Stimulated activated CD4-positive, alpha-beta T cell treated with anti-CD3 and anti-CD28 coated beads, Interleukin-2, amount 100 ng/mL, for 24 hours (primary cell): ENCODE results near the gene RBM20.
"Not testable (repeated sequence)": the region's sequence is repeated elsewhere in the genome, so short reads cannot be mapped to it uniquely, and the experiment has no call there.

Source experiments
- DNase-seq, 2 donors: peaks; one replicate each; pipeline ENCODE4 v3.0.0-alpha.2; 2020

RBM20 gene

GRCh38 chr10:110643653-110644597 is at the start of gene RBM20:
Gene RBM20, plus strand, starts transcription at chr10:110644336. Its CDS starts 119 bp downstream, at chr10:110644455.
- peak; percentile 24 to 38 for DNase-seq

GRCh38 chr10:110597476-110597875 is 46.7 kb upstream of the RBM20 start:
- no peak for DNase-seq

- no peak for DNase-seq
These were observed 43.5 kb upstream of the RBM20 start for GRCh38 chr10:110600487-110601101.

- no peak for DNase-seq
These were observed 42.6 kb upstream of the RBM20 start for GRCh38 chr10:110601581-110601980.

GRCh38 chr10:110608087-110608486 is 36.0 kb upstream of the RBM20 start:
- no peak for DNase-seq

- no peak for DNase-seq
These were observed 34.5 kb upstream of the RBM20 start for GRCh38 chr10:110609605-110610004.

GRCh38 chr10:110610308-110610774 is 33.8 kb upstream of the RBM20 start:
- DNase-seq, result peak; percentile 40 to 62

GRCh38 chr10:110610781-110611180 is 33.4 kb upstream of the RBM20 start:
- not testable (repeated sequence) for DNase-seq

GRCh38 chr10:110612087-110612486 is 32.0 kb upstream of the RBM20 start:
- DNase-seq, result no peak

- no peak for DNase-seq
These were observed 31.5 kb upstream of the RBM20 start for GRCh38 chr10:110612629-110613028.

GRCh38 chr10:110613341-110613995 is 30.7 kb upstream of the RBM20 start:
- peak; percentile 38 to 56 for DNase-seq

- DNase-seq, result no peak
These were observed 30.1 kb upstream of the RBM20 start for GRCh38 chr10:110613996-110614495.

- no peak for DNase-seq
These were observed 28.9 kb upstream of the RBM20 start for GRCh38 chr10:110615057-110615747.

GRCh38 chr10:110616493-110617033 is 27.6 kb upstream of the RBM20 start:
- no peak for DNase-seq

GRCh38 chr10:110617425-110618229 is 26.5 kb upstream of the RBM20 start:
- DNase-seq, result peak in 1 of 2 donors; percentile 16

- peak; percentile 51 to 55 for DNase-seq
These were observed 25.9 kb upstream of the RBM20 start for GRCh38 chr10:110618230-110618610.

GRCh38 chr10:110619514-110620397 is 24.4 kb upstream of the RBM20 start:
- no peak for DNase-seq

- DNase-seq, result no peak
These were observed 23.8 kb upstream of the RBM20 start for GRCh38 chr10:110620398-110620719.

- not testable (repeated sequence) for DNase-seq
These were observed 20.8 kb upstream of the RBM20 start for GRCh38 chr10:110623316-110623715.

- no peak for DNase-seq
These were observed 18.7 kb upstream of the RBM20 start for GRCh38 chr10:110625356-110625894.
